ENCODE measurements around the gene SUFU.

- TF ChIP-seq CTCF (IDR thresholded peaks at IDR 0.05; ENCODE audit: insufficient read depth, low read length, poor library complexity, severe bottlenecking): no peak
- TF ChIP-seq EZH2phosphoT487 (conservative IDR thresholded peaks at IDR 0.05; ENCODE audit: low read length): no peak
These were observed 101.9 kb downstream of the SUFU start for GRCh38 chr10:102605712-102606111.

Measured in SU-DHL-6 (cell line).